PC-9 (cell line): ENCODE results near the gene PANX3. TPM values are rescaled to one million over a fixed set of nuclear protein-coding genes. Genes with fewer than 3 reads are reported as not detected.

Experiments
- BruUV-seq: library from RNA; stranded (reverse); fragments of 400-500 nt; replicated peaks from 2 replicates; lab custom pipeline; 2021; lab: Mats Ljungman, UMichigan
- CTCF ChIA-PET: fragments of 300-600 bp; sonication (Branson Sonifier 250); formaldehyde crosslinking; loops from one replicate; lab custom pipeline; 2022; ENCODE audit warnings: antibody characterized with exemption; lab: Charles Lee
- POLR2A ChIA-PET: fragments of 300-600 bp; sonication (Branson Sonifier 250); formaldehyde crosslinking; loops from one replicate; lab custom pipeline; 2022; ENCODE audit warnings: antibody characterized with exemption; ENCODE audit not compliant: unreplicated experiment; lab: Charles Lee
- DNase-seq, 2 experiments: peaks; one replicate each; pipeline versions ENCODE4 v3.0.0 to v3.0.0-alpha.2; 2015 to 2022; ENCODE audit warnings: mixed read lengths in 1 of 2
- H2AFZ ChIP-seq: fragments of 200-600 bp; sonication (generic); 2 replicates; pipeline ENCODE4 v1.8.1; 2017; ENCODE audit warnings: antibody characterized with exemption
- H3F3A ChIP-seq: fragments of 200-600 bp; sonication (generic); 2 replicates; pipeline ENCODE4 v1.8.1; 2017; ENCODE audit warnings: antibody characterized with exemption, mild to moderate bottlenecking, low read depth; ENCODE audit not compliant: insufficient read depth
- H3K27ac ChIP-seq: fragments of 200-600 bp; sonication (generic); 2 replicates; pipeline ENCODE4 v1.6.1; 2016; ENCODE audit warnings: mixed run types
- H3K27me3 ChIP-seq: fragments of 200-600 bp; sonication (generic); 2 replicates; pipeline ENCODE4 v1.6.1; 2016; ENCODE audit warnings: low read depth, mixed run types; ENCODE audit not compliant: insufficient read depth
- H3K36me3 ChIP-seq: fragments of 200-600 bp; sonication (generic); 2 replicates; pipeline ENCODE4 v1.6.1; 2016; ENCODE audit warnings: low read depth, mixed run types
- H3K4me1 ChIP-seq: fragments of 200-600 bp; sonication (generic); replicated peaks from 2 replicates; pipeline ENCODE4 v1.6.1; 2016; ENCODE audit warnings: mixed run types; ENCODE audit not compliant: insufficient read depth
- H3K4me2 ChIP-seq: fragments of 200-600 bp; sonication (generic); 2 replicates; pipeline ENCODE4 v1.6.1; 2017; ENCODE audit warnings: mixed run types
- H3K4me3 ChIP-seq: fragments of 200-600 bp; sonication (generic); 2 replicates; pipeline ENCODE4 v1.6.1; 2016; ENCODE audit warnings: mixed run types
- H3K79me2 ChIP-seq: fragments of 200-600 bp; sonication (generic); 2 replicates; pipeline ENCODE4 v1.6.1; 2017; ENCODE audit warnings: low read depth, mixed run types
- H3K9me2 ChIP-seq: fragments of 200-600 bp; sonication (generic); 2 replicates; pipeline ENCODE4 v1.8.1; 2017; ENCODE audit warnings: mild to moderate bottlenecking; ENCODE audit not compliant: insufficient read depth
- H3K9me3 ChIP-seq: fragments of 200-600 bp; sonication (generic); 2 replicates; pipeline ENCODE4 v1.8.1; 2016; ENCODE audit warnings: low read depth; ENCODE audit not compliant: insufficient read depth
- H4K20me1 ChIP-seq: fragments of 200-600 bp; sonication (generic); 2 replicates; pipeline ENCODE4 v1.8.1; 2017; ENCODE audit not compliant: insufficient read depth
- CTCF ChIP-seq: fragments of 200-600 bp; sonication (generic); conservative IDR thresholded peaks from 2 replicates; pipeline ENCODE4 v1.6.1; 2017; ENCODE audit warnings: mixed run types, antibody characterized with exemption, mild to moderate bottlenecking, moderate library complexity
- EZH2 ChIP-seq: fragments of 200-600 bp; sonication (generic); IDR thresholded peaks from 2 replicates; pipeline ENCODE4 v1.8.0; 2017; ENCODE audit warnings: antibody characterized with exemption, low read depth
- intact Hi-C: fragments of 100-400 bp; cut with micrococcal nuclease; formaldehyde crosslinking; loops from one replicate; pipeline ENCODE4 v1.10.0; 2022; ENCODE audit not compliant: unreplicated experiment
- total RNA-seq: library from RNA; stranded (reverse); gene quantifications from 2 replicates; pipeline ENCODE4 v1.2.3, GENCODE V29; 2021

The PANX3 gene
- total RNA-seq, 1 experiment from 2014 or later = not detected

DNA sequence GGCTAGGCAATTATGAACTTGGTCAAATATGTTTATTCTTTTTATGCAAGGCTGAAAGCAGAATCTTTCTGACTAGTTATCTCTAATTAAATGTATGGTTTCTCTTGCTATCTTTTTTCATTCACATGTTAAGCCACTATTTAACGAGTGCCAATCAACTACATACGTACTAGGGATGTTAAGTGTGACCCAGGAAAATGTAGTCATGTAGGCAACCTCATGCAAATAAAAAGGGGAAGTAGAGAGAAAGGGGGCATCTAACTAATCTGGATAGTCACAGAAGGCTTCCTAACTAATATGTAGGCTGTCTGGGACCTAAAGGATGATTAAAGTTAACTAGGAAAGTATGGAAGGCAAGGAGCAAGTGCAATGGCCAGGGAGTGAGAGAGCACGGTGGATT is 34.9 kb downstream of the PANX3 start:
- no peaks in the 10 kb centered on the region for H4K20me1 ChIP-seq
- no peaks in the 10 kb centered on the region for H3K36me3 ChIP-seq
- TF ChIP-seq CTCF (no peak), EZH2 (no peak)
- no peak overlapping the region for H3K4me3 ChIP-seq
- no TSS peak for BruUV-seq
- CTCF ChIA-PET = no interaction called here
- H3K4me2 ChIP-seq = no peak overlapping the region
- no peaks in the 10 kb centered on the region for H3K9me2 ChIP-seq
- DNase-seq = no peak
- H3K27me3 ChIP-seq = no peaks in the 10 kb centered on the region
- POLR2A ChIA-PET = no interaction called here
- H3K79me2 ChIP-seq = no peaks in the 10 kb centered on the region
- H3K4me1 ChIP-seq = no peaks in the 10 kb centered on the region
- no peak overlapping the region for H2AFZ ChIP-seq
- no peaks in the 10 kb centered on the region for H3K9me3 ChIP-seq
- no peak overlapping the region for H3K27ac ChIP-seq
- intact Hi-C loops = no loop called here
- H3F3A ChIP-seq = no peaks in the 10 kb centered on the region

- ChIA-PET CTCF (no interaction called here), POLR2A (no interaction called here)
- BruUV-seq = no TSS peak
- no peak for DNase-seq
- H2AFZ ChIP-seq = no peak overlapping the region
- H3K27me3 ChIP-seq = no peaks in the 10 kb centered on the region
- H3K4me2 ChIP-seq = no peak overlapping the region
- intact Hi-C loops = no loop called here
- H3K27ac ChIP-seq = no peak overlapping the region
- H3K9me3 ChIP-seq = no peaks in the 10 kb centered on the region
- no peaks in the 10 kb centered on the region for H3K4me1 ChIP-seq
- no peak overlapping the region for H3K4me3 ChIP-seq
- no peaks in the 10 kb centered on the region for H3K9me2 ChIP-seq
- H3K36me3 ChIP-seq = no peaks in the 10 kb centered on the region
- no peaks in the 10 kb centered on the region for H4K20me1 ChIP-seq
- no peaks in the 10 kb centered on the region for H3F3A ChIP-seq
- no peaks in the 10 kb centered on the region for H3K79me2 ChIP-seq
- TF ChIP-seq CTCF = no peak
Measured at GRCh38 chr11:124648610-124649009, 37.4 kb downstream of the PANX3 start.

DNA sequence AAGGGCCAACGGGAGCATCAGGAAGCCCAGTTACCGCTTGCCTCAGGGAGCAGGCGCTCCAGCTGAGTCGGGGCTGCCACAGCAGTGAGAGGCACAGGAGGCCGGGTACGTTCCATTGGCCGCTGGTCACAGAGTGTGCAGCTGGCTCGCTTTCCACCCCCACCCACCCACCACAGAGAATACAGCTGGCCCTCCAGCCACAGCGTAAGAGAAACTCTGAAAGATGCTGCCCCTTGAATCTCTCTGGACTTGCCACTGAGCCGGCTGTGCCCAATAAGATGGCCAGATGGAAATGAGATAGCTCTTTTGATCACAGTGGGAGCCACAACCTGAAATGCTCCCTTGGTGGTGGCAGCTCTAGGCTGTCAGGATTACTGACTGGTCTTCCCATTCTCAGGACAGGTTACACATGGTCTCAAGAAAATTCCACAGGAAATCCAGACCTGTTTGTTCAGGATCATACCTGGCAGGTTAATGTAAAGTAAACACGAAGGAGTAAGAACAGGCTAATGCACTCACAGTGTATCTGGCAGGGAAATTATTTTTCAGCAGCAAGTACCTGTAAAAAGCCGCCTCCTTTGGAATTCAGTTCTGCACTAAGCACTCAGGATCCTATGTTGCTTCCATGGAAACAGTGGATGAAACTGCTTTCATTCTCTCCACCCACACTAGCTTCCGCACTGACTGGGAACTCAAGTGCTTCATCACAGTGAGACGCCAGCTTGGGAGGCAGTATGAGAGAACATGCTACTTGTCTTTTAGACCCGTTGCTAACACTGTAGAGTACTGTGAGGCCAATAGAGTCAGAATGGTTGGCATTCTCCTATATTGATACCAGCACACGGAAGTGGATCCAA is 45.8 kb downstream of the PANX3 start:
- H3K4me2 ChIP-seq = no peak overlapping the region
- H3K9me2 ChIP-seq = no peaks in the 10 kb centered on the region
- no peaks in the 10 kb centered on the region for H3K4me1 ChIP-seq
- no peak overlapping the region for H2AFZ ChIP-seq
- ChIA-PET POLR2A (no interaction called here), CTCF (no interaction called here)
- H3K4me3 ChIP-seq = no peak overlapping the region
- intact Hi-C loops = no loop called here
- no peaks in the 10 kb centered on the region for H4K20me1 ChIP-seq
- no peak overlapping the region for H3K27ac ChIP-seq
- no peaks in the 10 kb centered on the region for H3K9me3 ChIP-seq
- H3K27me3 ChIP-seq = no peaks in the 10 kb centered on the region
- H3K36me3 ChIP-seq = no peaks in the 10 kb centered on the region
- no peaks in the 10 kb centered on the region for H3K79me2 ChIP-seq
- H3F3A ChIP-seq = no peaks in the 10 kb centered on the region
- no TSS peak for BruUV-seq
- TF ChIP-seq EZH2 (no peak), CTCF (no peak)
- no peak for DNase-seq
